Neural crest cell (in vitro differentiated cells): ENCODE measurements around the gene ZNF280A. TPM values are rescaled to one million over a fixed set of nuclear protein-coding genes. Genes with fewer than 3 reads are reported as not detected.

Experiments used
- DNase-seq: peaks from one replicate; pipeline ENCODE4 v3.0.0; 2021; ENCODE audit warnings: low read depth, mixed read lengths, low spot score
- H3K27ac Mint-ChIP-seq: one replicate; pipeline ENCODE4 v1.8.0; 2021; ENCODE audit warnings: mild to moderate bottlenecking, mixed read lengths; ENCODE audit not compliant: unreplicated experiment
- H3K27me3 Mint-ChIP-seq: 2 replicates; pipeline ENCODE4 v1.8.0; 2021; ENCODE audit warnings: low read depth, mild to moderate bottlenecking, mixed read lengths
- H3K36me3 Mint-ChIP-seq: 2 replicates; pipeline ENCODE4 v1.8.0; 2021; ENCODE audit warnings: low read depth, mild to moderate bottlenecking, mixed read lengths
- H3K4me1 Mint-ChIP-seq: 2 replicates; pipeline ENCODE4 v1.8.0; 2021; ENCODE audit warnings: mixed read lengths
- H3K4me3 Mint-ChIP-seq: one replicate; pipeline ENCODE4 v1.8.0; 2021; ENCODE audit warnings: mild to moderate bottlenecking, mixed read lengths
- H3K9me3 Mint-ChIP-seq: 2 replicates; pipeline ENCODE4 v1.8.0; 2021; ENCODE audit warnings: mixed read lengths
- CTCF ChIP-seq: fragments of 200-600 bp; sonication (generic); conservative IDR thresholded peaks from 2 replicates; pipeline ENCODE4 v1.5.0; 2021; ENCODE audit warnings: antibody characterized with exemption, mild to moderate bottlenecking
- total RNA-seq: library from RNA; stranded (reverse); gene quantifications from 2 replicates; pipeline ENCODE4 v1.2.1, GENCODE V29; 2021

Gene ZNF280A
- total RNA-seq, 1 donor from 2014 or later: not detected

GRCh38 chr22:22487059-22487458 lies 33.0 kb downstream of the ZNF280A start:
- no peak for DNase-seq
- no peak overlapping the region for H3K4me3 Mint-ChIP-seq
- no peak for TF ChIP-seq CTCF

GRCh38 chr22:22486132-22486899 lies 33.8 kb downstream of the ZNF280A start:
- TF ChIP-seq CTCF: no peak
- no peaks in the 10 kb centered on the region for H3K27me3 Mint-ChIP-seq
- no peaks in the 10 kb centered on the region for H3K9me3 Mint-ChIP-seq
- no peak overlapping the region for H3K4me3 Mint-ChIP-seq
- H3K27ac Mint-ChIP-seq: no peak overlapping the region
- DNase-seq: no peak
- H3K36me3 Mint-ChIP-seq: peaks cover 32% of the 10 kb centered on the region
- H3K4me1 Mint-ChIP-seq: peaks cover 23% of the 10 kb centered on the region

More at GRCh38 chr22:22487059-22487458, 33.0 kb downstream of the ZNF280A start:
- H3K4me1 Mint-ChIP-seq: peaks cover 23% of the 10 kb centered on the region
- no peak overlapping the region for H3K27ac Mint-ChIP-seq
- peaks cover 32% of the 10 kb centered on the region for H3K36me3 Mint-ChIP-seq
- H3K9me3 Mint-ChIP-seq: no peaks in the 10 kb centered on the region
- no peaks in the 10 kb centered on the region for H3K27me3 Mint-ChIP-seq

GRCh38 chr22:22485524-22485923 lies 34.5 kb downstream of the ZNF280A start:
- Mint-ChIP-seq H3K4me1 (peaks cover 23% of the 10 kb centered on the region), H3K4me3 (no peak overlapping the region), H3K9me3 (no peaks in the 10 kb centered on the region), H3K27ac (peak overlapping the region; percentile 9), H3K36me3 (peaks cover 28% of the 10 kb centered on the region), H3K27me3 (no peaks in the 10 kb centered on the region)
- no peak for TF ChIP-seq CTCF
- DNase-seq: no peak

GRCh38 chr22:22484023-22484422 lies 36.0 kb downstream of the ZNF280A start:
- DNase-seq: no peak
- Mint-ChIP-seq H3K4me1 (peaks cover 23% of the 10 kb centered on the region), H3K4me3 (no peak overlapping the region), H3K27me3 (no peaks in the 10 kb centered on the region), H3K9me3 (no peaks in the 10 kb centered on the region), H3K36me3 (peaks cover 25% of the 10 kb centered on the region), H3K27ac (no peak overlapping the region)
- no peak for TF ChIP-seq CTCF

- Mint-ChIP-seq H3K9me3 (no peaks in the 10 kb centered on the region), H3K4me3 (no peak overlapping the region), H3K27ac (no peak overlapping the region), H3K36me3 (peaks cover 11% of the 10 kb centered on the region), H3K4me1 (peaks cover 16% of the 10 kb centered on the region), H3K27me3 (no peaks in the 10 kb centered on the region)
- no peak for TF ChIP-seq CTCF
- DNase-seq: no peak
Measured at GRCh38 chr22:22480940-22481339, 39.1 kb downstream of the ZNF280A start.
